Lower leg skin (tissue), 3 donors: ENCODE data around the gene STX4.

Experiments used
- POLR2A ChIP-seq, 2 donors: fragments of 450-650 bp; IDR thresholded peaks; one replicate each; pipeline ENCODE4 v1.6.1; 2016 to 2017; ENCODE audit warnings: antibody characterized with exemption in 2 of 2, mild to moderate bottlenecking in 1 of 2, moderate library complexity in 1 of 2
- TF ChIP-seq, protein P1 (sequence below), 3 donors: fragments of 450-650 bp; IDR thresholded peaks; one replicate each; pipeline ENCODE4 v1.5.1; 2016; ENCODE audit warnings: antibody characterized with exemption in 3 of 3, mild to moderate bottlenecking in 3 of 3, moderate library complexity in 2 of 3

DNA sequence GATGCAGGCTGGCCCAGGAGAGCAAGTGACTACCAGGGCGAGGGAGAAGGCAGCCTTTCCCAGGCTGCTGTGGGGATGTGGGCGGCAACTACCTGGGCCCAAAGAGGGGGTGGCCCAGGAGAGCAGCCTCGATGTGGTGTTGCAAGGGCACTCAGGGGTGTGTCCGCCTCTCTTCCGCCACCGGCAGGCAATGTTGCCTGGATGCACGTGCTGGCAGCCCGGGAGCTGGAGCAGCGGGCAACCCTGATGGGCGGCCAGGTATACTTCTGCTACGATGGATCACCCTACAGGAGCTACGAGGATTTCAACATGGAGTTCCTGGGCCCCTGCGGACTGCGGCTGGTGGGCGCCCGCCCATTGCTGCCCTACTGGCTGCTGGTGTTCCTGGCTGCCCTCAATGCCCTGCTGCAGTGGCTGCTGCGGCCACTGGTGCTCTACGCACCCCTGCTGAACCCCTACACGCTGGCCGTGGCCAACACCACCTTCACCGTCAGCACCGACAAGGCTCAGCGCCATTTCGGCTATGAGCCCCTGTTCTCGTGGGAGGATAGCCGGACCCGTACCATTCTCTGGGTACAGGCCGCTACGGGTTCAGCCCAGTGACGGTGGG lies 45.7 kb upstream of the STX4 start:
- TF ChIP-seq, protein P1, sequence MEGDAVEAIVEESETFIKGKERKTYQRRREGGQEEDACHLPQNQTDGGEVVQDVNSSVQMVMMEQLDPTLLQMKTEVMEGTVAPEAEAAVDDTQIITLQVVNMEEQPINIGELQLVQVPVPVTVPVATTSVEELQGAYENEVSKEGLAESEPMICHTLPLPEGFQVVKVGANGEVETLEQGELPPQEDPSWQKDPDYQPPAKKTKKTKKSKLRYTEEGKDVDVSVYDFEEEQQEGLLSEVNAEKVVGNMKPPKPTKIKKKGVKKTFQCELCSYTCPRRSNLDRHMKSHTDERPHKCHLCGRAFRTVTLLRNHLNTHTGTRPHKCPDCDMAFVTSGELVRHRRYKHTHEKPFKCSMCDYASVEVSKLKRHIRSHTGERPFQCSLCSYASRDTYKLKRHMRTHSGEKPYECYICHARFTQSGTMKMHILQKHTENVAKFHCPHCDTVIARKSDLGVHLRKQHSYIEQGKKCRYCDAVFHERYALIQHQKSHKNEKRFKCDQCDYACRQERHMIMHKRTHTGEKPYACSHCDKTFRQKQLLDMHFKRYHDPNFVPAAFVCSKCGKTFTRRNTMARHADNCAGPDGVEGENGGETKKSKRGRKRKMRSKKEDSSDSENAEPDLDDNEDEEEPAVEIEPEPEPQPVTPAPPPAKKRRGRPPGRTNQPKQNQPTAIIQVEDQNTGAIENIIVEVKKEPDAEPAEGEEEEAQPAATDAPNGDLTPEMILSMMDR (IDR thresholded peaks at IDR 0.05) = no peak
- no peak for TF ChIP-seq POLR2A (IDR thresholded peaks at IDR 0.05)
